Right hindlimb (tissue), 1 donor: ENCODE data around the gene ABCD4.

ENCODE experiments used
- DNase-seq: peaks from one replicate; pipeline ENCODE4 v3.0.0-alpha.2; 2018

The ABCD4 gene

GRCh38 chr14:74257941-74258763 lies 44.6 kb downstream of the ABCD4 start:
- DNase-seq = no peak

- DNase-seq = peak; percentile 46
Measured at GRCh38 chr14:74257078-74257940, 45.4 kb downstream of the ABCD4 start.

GRCh38 chr14:74255281-74255680 lies 47.5 kb downstream of the ABCD4 start:
- no peak for DNase-seq

- no peak for DNase-seq
Measured at GRCh38 chr14:74249433-74250375, 53.0 kb downstream of the ABCD4 start.

- DNase-seq = no peak
Measured at GRCh38 chr14:74248017-74248416, 54.7 kb downstream of the ABCD4 start.

- DNase-seq = no peak
Measured at GRCh38 chr14:74246542-74246941, 56.2 kb downstream of the ABCD4 start.

GRCh38 chr14:74245292-74245691 lies 57.4 kb downstream of the ABCD4 start:
- DNase-seq = no peak

GRCh38 chr14:74244115-74244514 lies 58.6 kb downstream of the ABCD4 start:
- no peak for DNase-seq

GRCh38 chr14:74243051-74243450 lies 59.7 kb downstream of the ABCD4 start:
- DNase-seq = no peak

GRCh38 chr14:74242780-74243042 lies 60.0 kb downstream of the ABCD4 start:
- DNase-seq = no peak

GRCh38 chr14:74242021-74242779 lies 60.5 kb downstream of the ABCD4 start:
- DNase-seq = no peak

GRCh38 chr14:74241652-74242017 lies 61.1 kb downstream of the ABCD4 start:
- no peak for DNase-seq

GRCh38 chr14:74240794-74241651 lies 61.7 kb downstream of the ABCD4 start:
- DNase-seq = peak; percentile 40

GRCh38 chr14:74239848-74240793 lies 62.6 kb downstream of the ABCD4 start:
- DNase-seq = no peak

GRCh38 chr14:74238974-74239847 lies 63.5 kb downstream of the ABCD4 start, which contains the start of gene VSX2:
Gene VSX2 (plus strand): TSS chr14:74239449. CDS start chr14:74239562, 113 bp downstream.
- DNase-seq = no peak

GRCh38 chr14:74237441-74237840 lies 65.3 kb downstream of the ABCD4 start:
- no peak for DNase-seq
